IPS-NIHi11 (cell line): ENCODE results near the gene TRA2A.
"Not testable (repeated sequence)": the region's sequence is repeated elsewhere in the genome, so short reads cannot be mapped to it uniquely, and the experiment has no call there.

Experiments
- DNase-seq: peaks from one replicate; pipeline ENCODE4 v3.0.0; 2012; ENCODE audit warnings: mixed read lengths, low spot score

TRA2A gene

GRCh38 chr7:23531794-23532489, at the start of gene TRA2A:
Gene TRA2A, minus strand, starts transcription at chr7:23531981. Its CDS starts 157 bp downstream, at chr7:23531824.
- peak; percentile 97 for DNase-seq

GRCh38 chr7:23570592-23571200, 38.9 kb upstream of the TRA2A start:
- DNase-seq: peak; percentile 79

GRCh38 chr7:23558303-23558702, 26.5 kb upstream of the TRA2A start:
- no peak for DNase-seq

GRCh38 chr7:23547662-23548061, 15.9 kb upstream of the TRA2A start:
- DNase-seq: no peak

- peak; percentile 89 for DNase-seq
Measured at GRCh38 chr7:23546897-23547572, 15.3 kb upstream of the TRA2A start.

- DNase-seq: no peak
Measured at GRCh38 chr7:23545493-23545892, 13.7 kb upstream of the TRA2A start.

GRCh38 chr7:23544913-23545354, 13.2 kb upstream of the TRA2A start:
- peak; percentile 44 for DNase-seq

- no peak for DNase-seq
Measured at GRCh38 chr7:23542752-23543151, 11.0 kb upstream of the TRA2A start.

GRCh38 chr7:23539494-23539907, 7.7 kb upstream of the TRA2A start:
- DNase-seq: no peak

GRCh38 chr7:23538301-23538700, 6.5 kb upstream of the TRA2A start:
- no peak for DNase-seq

- DNase-seq: no peak
Measured at GRCh38 chr7:23533238-23533604, 1.4 kb upstream of the TRA2A start.

- no peak for DNase-seq
Measured at GRCh38 chr7:23532490-23533237, 883 bp upstream of the TRA2A start.

- peak; percentile 63 for DNase-seq
Measured at GRCh38 chr7:23531050-23531793, 559 bp downstream of the TRA2A start.

- DNase-seq: peak; percentile 22
Measured at GRCh38 chr7:23530405-23530804, 1.4 kb downstream of the TRA2A start.

- no peak for DNase-seq
Measured at GRCh38 chr7:23529262-23529859, 2.4 kb downstream of the TRA2A start.

GRCh38 chr7:23525611-23526010, 6.2 kb downstream of the TRA2A start:
- DNase-seq: not testable (repeated sequence)

GRCh38 chr7:23524473-23524872, 7.3 kb downstream of the TRA2A start:
- DNase-seq: no peak

GRCh38 chr7:23523486-23524075, 8.2 kb downstream of the TRA2A start:
- no peak for DNase-seq

- DNase-seq: no peak
Measured at GRCh38 chr7:23520582-23520981, 11.2 kb downstream of the TRA2A start.

- no peak for DNase-seq
Measured at GRCh38 chr7:23514755-23515154, 17.0 kb downstream of the TRA2A start.

- DNase-seq: not testable (repeated sequence)
Measured at GRCh38 chr7:23513746-23514145, 18.0 kb downstream of the TRA2A start.
